C4-2B (cell line): ENCODE measurements around the gene SCGB3A2.

ENCODE experiments used
- H3K27ac ChIP-seq: fragments of 450-650 bp; 2 replicates; pipeline ENCODE4 v1.5.1; 2017
- ZFX ChIP-seq: fragments of 450-650 bp; IDR thresholded peaks from 2 replicates; pipeline ENCODE4 v1.6.1; 2017
- TF ChIP-seq, protein P1 (sequence below): fragments of 450-650 bp; conservative IDR thresholded peaks from 2 replicates; pipeline ENCODE4 v1.5.1; 2017; ENCODE audit warnings: mild to moderate bottlenecking

The SCGB3A2 gene

DNA sequence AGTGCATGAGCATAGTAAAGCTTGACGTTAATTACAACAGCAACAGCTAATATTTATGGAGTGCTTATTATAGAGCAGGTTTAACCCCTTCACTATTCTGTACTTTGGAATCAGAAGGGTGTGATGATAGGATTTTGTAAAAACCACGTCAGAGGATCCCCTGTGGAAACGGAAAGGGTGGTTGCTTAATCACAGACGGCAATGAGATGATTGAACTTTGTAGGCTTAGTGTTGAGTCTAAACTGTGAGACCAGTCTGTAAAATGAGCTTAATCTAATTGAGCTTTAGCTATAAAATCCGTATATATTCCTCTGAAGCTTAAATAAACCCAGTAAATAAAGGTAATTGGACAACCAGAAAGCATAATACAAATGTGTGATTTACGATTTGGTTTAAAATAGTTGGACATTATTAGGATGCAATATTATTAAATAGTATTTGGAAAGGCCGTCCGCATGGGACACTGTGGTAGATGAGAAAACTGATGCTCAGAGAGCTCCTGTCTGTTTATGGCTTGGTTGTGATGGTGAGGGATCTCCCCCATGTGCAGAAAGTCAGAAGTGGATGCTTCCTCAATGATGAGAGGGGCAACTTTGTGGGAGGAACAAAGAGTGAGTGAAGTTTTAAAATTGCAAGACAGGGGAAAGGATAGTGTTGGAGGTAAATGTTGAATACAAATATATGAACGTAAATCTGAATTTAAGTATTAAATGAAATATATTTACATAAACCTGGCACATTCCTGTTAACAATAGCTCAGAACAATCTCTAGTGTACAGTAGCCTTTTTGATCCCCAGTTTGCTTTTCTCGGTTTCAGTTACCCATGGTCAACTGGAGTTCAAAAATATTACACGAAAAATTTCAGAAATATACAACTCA is 23.4 kb upstream of the SCGB3A2 start:
- TF ChIP-seq, protein P1, sequence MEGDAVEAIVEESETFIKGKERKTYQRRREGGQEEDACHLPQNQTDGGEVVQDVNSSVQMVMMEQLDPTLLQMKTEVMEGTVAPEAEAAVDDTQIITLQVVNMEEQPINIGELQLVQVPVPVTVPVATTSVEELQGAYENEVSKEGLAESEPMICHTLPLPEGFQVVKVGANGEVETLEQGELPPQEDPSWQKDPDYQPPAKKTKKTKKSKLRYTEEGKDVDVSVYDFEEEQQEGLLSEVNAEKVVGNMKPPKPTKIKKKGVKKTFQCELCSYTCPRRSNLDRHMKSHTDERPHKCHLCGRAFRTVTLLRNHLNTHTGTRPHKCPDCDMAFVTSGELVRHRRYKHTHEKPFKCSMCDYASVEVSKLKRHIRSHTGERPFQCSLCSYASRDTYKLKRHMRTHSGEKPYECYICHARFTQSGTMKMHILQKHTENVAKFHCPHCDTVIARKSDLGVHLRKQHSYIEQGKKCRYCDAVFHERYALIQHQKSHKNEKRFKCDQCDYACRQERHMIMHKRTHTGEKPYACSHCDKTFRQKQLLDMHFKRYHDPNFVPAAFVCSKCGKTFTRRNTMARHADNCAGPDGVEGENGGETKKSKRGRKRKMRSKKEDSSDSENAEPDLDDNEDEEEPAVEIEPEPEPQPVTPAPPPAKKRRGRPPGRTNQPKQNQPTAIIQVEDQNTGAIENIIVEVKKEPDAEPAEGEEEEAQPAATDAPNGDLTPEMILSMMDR: no peak
- no peak for TF ChIP-seq ZFX
- no peak overlapping the region for H3K27ac ChIP-seq

DNA sequence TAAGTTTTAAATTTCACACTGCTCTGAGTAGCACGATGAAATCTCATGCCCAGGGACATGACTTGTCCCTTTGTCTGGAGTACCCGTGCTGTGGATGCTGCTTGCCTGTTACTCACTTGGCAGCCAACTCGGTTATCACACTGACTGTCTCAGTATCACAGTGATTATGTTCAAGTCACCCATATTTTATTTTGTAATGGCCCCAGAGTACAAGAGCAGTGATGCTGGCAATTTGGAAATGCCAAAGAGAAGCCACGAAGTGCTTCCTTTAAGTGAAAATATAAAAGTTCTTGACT is 22.8 kb upstream of the SCGB3A2 start:
- no peak overlapping the region for H3K27ac ChIP-seq
- no peak for TF ChIP-seq ZFX
- TF ChIP-seq, protein P1: no peak

DNA sequence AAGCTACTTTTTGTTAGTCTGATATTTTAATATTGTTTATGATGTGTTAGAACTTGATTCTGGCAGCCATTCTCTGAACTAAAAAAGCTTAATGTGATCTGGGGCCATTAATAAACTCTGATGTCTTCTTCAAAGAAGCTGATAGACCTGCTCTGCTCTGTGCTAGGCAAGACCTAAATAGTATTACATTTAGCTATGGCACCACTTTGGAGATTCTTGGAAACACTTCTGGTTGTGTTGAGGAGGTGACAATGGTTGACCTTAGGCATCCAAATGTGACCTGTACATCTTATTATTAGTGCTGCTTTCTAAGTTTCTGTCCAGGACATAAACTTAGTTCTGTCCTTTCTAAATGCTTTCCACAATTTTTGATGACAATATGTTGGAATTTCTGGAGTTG is 21.7 kb upstream of the SCGB3A2 start:
- TF ChIP-seq, protein P1: no peak
- TF ChIP-seq ZFX: no peak
- H3K27ac ChIP-seq: no peak overlapping the region

DNA sequence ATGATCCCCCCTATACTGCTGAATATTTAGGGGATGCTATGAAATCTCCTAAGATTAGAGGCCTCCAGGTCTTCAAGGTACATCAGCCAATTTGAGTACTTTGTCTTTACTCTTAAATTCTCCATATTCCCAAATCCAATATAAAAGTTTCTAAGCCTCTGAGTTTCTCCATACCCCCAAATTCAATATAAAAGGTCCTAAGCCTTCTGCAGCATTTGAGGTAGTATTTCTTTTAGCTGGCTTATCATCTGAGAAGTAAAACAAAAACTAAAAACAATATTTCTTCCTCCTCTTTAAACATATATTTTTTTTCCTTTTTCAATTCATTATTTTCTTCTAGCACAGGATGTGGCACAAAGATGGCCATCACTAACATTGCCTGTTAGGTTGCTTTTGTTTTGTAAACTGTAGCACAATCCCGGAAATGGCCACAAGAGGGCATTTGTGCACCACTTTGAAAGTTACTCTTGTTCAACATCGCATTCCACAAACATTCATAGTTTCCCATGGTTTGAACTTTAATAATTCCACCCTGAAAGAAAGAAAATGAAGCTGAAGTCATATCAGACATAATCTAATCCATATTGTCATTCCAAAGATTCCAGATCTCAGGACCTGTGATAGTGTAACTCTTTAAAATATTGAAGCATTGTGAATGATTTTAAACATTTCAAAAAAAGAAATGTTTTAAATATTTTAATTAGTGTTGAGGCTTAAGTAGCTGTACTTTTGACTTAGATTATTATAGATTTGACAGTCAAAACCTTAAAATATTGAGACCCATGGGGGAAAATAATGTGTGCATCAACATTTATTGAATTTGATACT is 21.0 kb upstream of the SCGB3A2 start:
- TF ChIP-seq ZFX: no peak
- TF ChIP-seq, protein P1: peak; percentile 93
- H3K27ac ChIP-seq: no peak overlapping the region

DNA sequence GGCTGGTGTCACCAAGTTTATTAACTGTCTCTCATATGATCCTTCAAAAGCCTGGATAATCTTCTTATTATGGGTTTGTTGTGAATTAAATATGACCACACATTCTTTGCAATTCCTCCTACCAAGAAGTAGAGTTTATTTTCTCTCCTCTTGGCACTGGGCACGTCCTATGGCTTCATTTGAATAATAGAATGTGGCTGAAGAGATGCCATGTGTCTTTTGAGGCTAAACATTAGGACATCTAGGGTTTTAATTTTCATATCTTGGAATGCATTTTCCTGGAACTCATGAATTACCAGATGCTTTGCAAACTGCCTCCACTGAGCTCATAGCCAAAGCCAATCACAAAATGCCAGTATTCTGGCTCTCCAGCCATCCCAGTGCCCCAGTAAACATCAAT is 19.9 kb upstream of the SCGB3A2 start:
- no peak overlapping the region for H3K27ac ChIP-seq
- TF ChIP-seq, protein P1: no peak
- TF ChIP-seq ZFX: no peak

DNA sequence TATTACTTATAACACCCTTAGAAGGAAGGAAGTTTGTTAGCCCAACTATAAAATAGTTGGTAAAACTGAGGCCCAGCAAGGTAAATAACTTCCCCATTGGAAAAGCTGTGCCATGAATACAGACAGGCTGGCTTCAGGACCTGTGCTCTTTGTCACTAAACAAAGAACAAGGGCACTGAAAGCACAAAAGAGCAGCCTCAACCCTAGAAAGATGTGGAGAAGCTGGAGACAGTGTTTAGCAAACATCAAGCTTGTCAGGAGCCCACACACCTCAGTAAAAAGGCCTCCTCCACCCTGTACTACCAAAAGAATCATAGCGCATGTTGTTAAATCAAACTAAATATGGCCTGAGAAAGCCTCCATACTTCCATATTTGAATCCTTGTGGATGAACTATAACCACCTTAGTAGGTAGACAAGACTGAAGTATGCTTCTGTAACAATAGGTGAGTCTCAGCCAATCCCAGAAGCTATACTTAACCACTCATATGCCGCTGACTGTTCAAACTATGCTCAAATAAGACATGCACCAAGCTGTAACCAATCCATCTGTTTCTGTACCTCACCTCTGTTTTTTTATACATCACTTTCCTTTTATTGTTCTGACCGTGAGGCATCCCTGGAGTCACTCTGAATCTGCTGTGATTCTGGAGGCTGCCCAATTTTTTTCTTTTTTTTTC is 18.4 kb upstream of the SCGB3A2 start:
- TF ChIP-seq, protein P1: no peak
- TF ChIP-seq ZFX: no peak
- no peak overlapping the region for H3K27ac ChIP-seq

DNA sequence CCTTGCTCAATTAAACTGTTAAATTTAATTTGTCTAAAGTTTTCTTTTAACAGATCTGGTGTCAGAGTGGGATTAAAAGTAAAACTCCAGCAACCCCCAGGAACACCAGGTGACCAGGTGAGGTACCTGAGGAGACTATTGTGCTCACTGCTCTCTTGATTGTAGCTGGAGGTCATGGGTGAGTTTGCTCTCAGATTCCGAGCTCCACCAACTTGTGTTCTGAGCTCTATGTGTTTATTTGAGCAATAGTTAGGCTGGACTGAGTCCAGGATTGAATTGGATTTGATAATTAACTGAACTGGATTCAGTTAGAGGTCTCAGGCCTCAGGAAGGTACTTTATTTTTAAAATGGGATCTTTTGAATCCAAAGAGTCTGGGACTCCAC is 17.9 kb upstream of the SCGB3A2 start:
- TF ChIP-seq, protein P1: no peak
- TF ChIP-seq ZFX: no peak
- H3K27ac ChIP-seq: no peak overlapping the region
